NK-92 treated with Interleukin-12 subunit alpha and Interleukin-12 subunit beta, amount 100 ng/mL, for 24 hours (cell line): ENCODE results near the gene UBE2D2.

Source experiments
- DNase-seq: peaks from one replicate; lab custom pipeline; 2025; lab: John Stamatoyannopoulos, UW

Gene UBE2D2

GRCh38 chr5:139648205-139649081 lies 87.3 kb downstream of the UBE2D2 start, which contains the start of gene CXXC5:
TSS of gene CXXC5 (plus strand) at chr5:139648349. CDS start at chr5:139680524, 32,175 bp downstream.
- DNase-seq = no peak

GRCh38 chr5:139649082-139649991 lies 88.2 kb downstream of the UBE2D2 start:
- DNase-seq = no peak

- DNase-seq = no peak
Observed at GRCh38 chr5:139650031-139650688, 89.0 kb downstream of the UBE2D2 start.

- DNase-seq = no peak
Observed at GRCh38 chr5:139650689-139651042, 89.5 kb downstream of the UBE2D2 start.

GRCh38 chr5:139651043-139651834 lies 90.1 kb downstream of the UBE2D2 start:
- no peak for DNase-seq

GRCh38 chr5:139651853-139652787 lies 91.0 kb downstream of the UBE2D2 start:
- no peak for DNase-seq

GRCh38 chr5:139652788-139653241 lies 91.7 kb downstream of the UBE2D2 start:
- DNase-seq = no peak

GRCh38 chr5:139653616-139654015 lies 92.5 kb downstream of the UBE2D2 start:
- DNase-seq = no peak

GRCh38 chr5:139654464-139654863 lies 93.3 kb downstream of the UBE2D2 start:
- no peak for DNase-seq

GRCh38 chr5:139654871-139655491 lies 93.8 kb downstream of the UBE2D2 start:
- DNase-seq = no peak

GRCh38 chr5:139655727-139656271 lies 94.7 kb downstream of the UBE2D2 start:
- DNase-seq = no peak

GRCh38 chr5:139657363-139658321 lies 96.5 kb downstream of the UBE2D2 start:
- no peak for DNase-seq

- DNase-seq = no peak
Observed at GRCh38 chr5:139658501-139658927, 97.4 kb downstream of the UBE2D2 start.

GRCh38 chr5:139658928-139659667 lies 98.0 kb downstream of the UBE2D2 start:
- DNase-seq = no peak

- DNase-seq = no peak
Observed at GRCh38 chr5:139659695-139660101, 98.6 kb downstream of the UBE2D2 start.

- DNase-seq = no peak
Observed at GRCh38 chr5:139660105-139660922, 99.2 kb downstream of the UBE2D2 start.
